Stimulated activated CD4-positive, alpha-beta T cell treated with anti-CD3 and anti-CD28 coated beads, Interleukin-4, amount 100 ng/mL, for 48 hours (primary cell): ENCODE measurements around the gene OAS2.
A peak's percentile ranks its signal among the peaks of the same experiment; 100 is the strongest.

Source experiments
- DNase-seq, 2 donors: peaks; one replicate each; pipeline ENCODE4 v3.0.0-alpha.2; 2020; ENCODE audit warnings: low read depth in 2 of 2

OAS2 gene, protein sequence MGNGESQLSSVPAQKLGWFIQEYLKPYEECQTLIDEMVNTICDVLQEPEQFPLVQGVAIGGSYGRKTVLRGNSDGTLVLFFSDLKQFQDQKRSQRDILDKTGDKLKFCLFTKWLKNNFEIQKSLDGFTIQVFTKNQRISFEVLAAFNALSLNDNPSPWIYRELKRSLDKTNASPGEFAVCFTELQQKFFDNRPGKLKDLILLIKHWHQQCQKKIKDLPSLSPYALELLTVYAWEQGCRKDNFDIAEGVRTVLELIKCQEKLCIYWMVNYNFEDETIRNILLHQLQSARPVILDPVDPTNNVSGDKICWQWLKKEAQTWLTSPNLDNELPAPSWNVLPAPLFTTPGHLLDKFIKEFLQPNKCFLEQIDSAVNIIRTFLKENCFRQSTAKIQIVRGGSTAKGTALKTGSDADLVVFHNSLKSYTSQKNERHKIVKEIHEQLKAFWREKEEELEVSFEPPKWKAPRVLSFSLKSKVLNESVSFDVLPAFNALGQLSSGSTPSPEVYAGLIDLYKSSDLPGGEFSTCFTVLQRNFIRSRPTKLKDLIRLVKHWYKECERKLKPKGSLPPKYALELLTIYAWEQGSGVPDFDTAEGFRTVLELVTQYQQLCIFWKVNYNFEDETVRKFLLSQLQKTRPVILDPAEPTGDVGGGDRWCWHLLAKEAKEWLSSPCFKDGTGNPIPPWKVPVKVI

DNA sequence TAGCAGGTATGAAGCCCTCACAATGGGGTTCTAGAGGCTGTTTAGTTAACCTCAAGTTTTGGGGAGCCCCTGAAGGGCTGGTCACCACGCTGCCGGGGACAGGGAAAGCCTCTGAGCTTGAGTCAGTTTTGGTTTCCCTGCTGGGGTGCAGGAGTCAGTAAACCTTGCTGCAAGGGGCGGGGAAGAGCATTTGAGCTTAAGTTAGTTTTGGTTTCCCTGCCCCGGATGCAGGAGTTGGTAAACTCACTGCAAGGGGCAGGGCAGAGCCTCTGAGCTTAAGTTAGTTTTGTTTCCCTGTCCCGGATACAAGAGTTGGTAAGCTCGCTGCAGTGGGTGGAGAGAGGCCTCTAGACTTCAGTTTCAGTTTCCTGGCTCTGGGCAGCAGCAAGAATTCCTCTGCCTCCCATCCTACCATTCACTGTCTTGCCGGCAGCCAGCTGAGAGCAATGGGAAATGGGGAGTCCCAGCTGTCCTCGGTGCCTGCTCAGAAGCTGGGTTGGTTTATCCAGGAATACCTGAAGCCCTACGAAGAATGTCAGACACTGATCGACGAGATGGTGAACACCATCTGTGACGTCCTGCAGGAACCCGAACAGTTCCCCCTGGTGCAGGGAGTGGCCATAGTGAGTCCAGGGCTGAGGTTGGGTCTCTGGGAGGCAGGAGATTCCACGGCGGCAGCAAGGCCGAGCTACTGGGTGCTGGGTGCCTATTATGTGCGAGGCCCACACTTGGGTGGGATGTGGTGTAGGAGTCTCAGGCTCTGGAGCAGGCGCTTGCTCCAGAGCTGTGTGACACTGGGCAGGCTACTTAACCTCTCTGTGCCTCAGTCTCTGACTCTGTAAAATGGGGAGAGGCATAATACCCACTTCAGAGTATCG lies at the start of gene OAS2:
OAS2 (plus strand) TSS at position 357 of the 878 bp plus-strand sequence; CDS start at position 447, 90 bp downstream.
- peak; percentile 59 to 75 for DNase-seq

DNA sequence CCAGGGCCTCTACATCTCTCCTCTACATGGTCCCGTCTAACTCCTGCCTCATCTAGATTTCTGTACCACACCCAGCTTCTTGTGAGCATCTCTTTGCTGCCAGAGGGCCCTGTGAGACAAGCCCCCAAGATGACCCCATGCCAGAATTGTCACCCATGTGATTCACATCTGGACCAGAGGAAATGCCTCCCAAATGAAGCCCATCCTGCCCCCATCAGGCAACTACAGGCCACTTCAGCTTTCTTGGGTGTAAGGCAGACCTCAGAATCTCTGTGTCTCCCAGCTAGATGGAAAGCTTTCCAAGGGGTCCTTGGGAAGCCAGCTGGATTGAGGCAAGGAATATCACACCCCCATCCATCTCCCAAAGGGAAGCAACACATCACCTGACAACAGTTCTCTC lies 49.3 kb upstream of the OAS2 start:
- DNase-seq = no peak

GRCh38 chr12:112929715-112930114 lies 48.6 kb upstream of the OAS2 start:
- no peak for DNase-seq

DNA sequence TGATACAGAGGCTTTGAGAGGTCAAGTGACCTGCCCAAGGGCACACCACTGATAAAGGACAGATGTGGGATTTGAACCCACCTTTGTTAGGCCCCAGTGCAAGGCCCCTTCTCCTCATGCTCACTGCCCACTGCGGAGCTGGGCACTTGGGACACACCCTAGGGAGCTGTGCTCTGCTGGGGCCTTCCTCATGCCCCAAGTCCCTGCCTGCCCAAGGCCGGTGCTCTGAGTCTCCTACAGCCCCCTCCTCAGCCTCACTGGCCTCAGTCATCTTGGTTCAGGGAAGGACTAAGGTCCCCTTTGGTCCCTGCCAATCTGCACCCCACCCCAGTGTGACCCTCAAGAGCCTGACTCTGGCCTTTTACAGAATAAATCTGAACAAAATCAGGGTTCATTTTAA lies 48.0 kb upstream of the OAS2 start:
- DNase-seq = no peak

- no peak for DNase-seq
These were observed 45.7 kb upstream of the OAS2 start for GRCh38 chr12:112932485-112933128.

DNA sequence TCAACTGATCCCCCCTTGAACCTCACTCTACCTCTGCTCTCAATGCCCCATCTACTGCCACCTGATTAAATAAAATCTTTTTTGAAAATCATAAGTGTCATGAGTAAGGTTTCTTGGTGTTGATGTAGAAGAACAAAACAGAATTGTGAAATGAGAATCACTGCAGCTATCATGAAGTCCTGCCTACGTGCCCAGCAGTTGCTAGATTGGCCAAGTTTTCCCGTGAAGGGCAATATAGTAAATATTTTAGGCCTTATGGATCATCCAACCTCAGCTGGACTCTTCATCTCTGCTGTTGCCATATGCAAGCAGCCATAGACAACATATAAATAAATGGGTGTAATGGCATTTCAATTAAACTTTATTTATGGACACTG lies 45.2 kb upstream of the OAS2 start:
- no peak for DNase-seq

DNA sequence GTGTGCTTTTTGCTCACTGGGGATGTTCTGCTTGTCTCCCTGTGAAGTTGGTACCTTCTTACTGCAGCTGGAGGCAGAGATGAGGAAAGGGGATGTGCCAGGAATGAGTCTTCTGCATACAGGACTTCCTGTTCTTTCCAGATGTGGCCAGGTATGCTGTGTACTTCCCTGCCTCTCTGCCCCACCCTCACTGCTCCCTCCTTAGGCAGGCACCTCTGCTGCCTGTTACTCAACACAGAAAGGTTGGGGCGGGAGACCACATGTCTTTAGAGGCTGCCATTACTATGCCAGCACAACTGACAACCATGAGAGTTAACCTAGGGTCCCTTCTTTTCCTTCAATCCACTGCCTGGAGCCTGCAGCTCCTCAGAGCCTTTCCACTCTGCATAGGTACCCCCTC lies 42.1 kb upstream of the OAS2 start:
- no peak for DNase-seq

- DNase-seq = no peak
These were observed 41.4 kb upstream of the OAS2 start for GRCh38 chr12:112936927-112937326.

GRCh38 chr12:112937741-112938719 lies 40.3 kb upstream of the OAS2 start, which contains the start of gene OAS3:
Gene OAS3, plus strand, starts transcription at chr12:112938474. Its CDS starts 57 bp downstream, at chr12:112938531.
- peak; percentile 35 to 54 for DNase-seq

GRCh38 chr12:112938751-112939150 lies 39.6 kb upstream of the OAS2 start:
- DNase-seq = no peak

DNA sequence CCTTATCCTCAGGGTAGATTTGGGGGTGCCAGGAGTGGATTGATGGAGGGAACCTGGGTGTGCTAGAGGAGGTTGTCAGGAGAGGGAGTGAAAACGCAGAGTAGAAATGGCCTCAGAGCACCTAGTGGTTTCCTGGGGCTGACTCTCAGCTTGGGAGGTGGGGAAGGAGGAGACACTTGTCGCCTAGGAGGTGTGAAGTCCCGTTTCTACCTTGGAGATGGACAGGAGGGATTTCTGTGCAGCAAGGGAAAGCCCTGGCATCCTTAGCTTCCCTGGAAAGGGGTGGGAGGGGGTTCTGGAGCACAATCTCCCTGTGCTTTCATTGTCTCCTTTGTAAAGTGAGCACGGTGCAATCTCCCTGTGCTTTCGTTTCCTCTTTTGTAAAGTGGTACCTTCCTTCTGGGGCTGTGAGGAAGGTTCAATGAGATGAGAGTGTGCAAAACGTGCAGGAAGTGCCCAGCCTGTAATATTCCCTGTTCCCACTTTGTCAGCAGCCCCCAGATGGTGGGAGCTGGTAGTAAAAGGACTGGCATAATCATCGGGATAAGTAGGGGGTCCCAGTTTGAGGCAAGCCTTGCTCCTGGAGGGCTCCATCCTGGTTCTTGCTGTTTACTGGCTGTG lies 38.4 kb upstream of the OAS2 start:
- DNase-seq = no peak

- DNase-seq = no peak
These were observed 36.6 kb upstream of the OAS2 start for GRCh38 chr12:112941528-112942335.

GRCh38 chr12:112942572-112942971 lies 35.7 kb upstream of the OAS2 start:
- DNase-seq = no peak

DNA sequence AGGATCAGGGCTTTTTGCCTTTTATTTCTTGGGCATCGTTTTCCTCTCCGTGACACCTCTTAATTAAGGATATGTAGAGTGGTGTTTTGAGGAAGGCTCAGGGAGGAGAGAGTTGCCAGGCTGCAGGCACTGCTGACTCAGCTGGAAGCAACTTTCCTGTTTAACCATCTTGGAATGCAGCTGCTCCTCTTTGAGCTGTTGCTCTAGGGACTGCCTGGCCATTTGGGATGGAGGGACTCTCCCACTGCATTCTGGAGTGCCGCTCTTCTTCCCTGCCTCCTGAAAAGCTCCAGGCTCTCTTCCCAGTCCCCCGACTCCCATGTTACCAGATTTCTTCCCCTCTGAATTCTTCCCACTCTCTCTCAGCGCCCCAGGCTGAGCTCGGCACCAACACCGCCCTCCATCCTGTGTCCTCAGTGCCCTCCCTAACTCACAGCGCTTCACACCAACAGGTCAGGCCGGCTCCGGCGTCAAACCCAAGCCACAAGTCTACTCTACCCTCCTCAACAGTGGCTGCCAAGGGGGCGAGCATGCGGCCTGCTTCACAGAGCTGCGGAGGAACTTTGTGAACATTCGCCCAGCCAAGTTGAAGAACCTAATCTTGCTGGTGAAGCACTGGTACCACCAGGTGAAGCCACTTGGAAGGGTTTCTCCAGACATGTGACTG lies 34.2 kb upstream of the OAS2 start:
- DNase-seq = no peak

DNA sequence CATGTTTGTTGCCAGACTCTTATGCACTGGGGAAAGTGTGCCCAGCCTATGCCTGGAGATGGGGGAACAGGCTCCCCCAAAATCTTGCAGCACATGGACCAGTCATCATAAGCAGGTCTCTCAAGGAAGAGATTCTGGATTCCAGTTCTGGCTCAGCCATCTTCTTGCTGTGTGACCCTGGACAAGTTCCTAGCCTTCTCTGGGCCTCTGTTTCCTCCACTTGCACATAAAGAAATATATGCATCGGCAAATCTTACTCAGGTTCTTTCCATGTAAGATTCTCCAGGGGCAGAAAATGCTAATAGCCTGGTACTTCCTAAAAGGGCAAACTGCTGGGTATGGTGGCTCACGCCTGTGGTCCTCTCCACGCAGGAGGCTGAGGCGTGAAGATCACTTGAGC lies 32.8 kb upstream of the OAS2 start:
- no peak for DNase-seq

- no peak for DNase-seq
These were observed 31.9 kb upstream of the OAS2 start for GRCh38 chr12:112946236-112947000.

- DNase-seq = no peak
These were observed 31.0 kb upstream of the OAS2 start for GRCh38 chr12:112947314-112947713.

DNA sequence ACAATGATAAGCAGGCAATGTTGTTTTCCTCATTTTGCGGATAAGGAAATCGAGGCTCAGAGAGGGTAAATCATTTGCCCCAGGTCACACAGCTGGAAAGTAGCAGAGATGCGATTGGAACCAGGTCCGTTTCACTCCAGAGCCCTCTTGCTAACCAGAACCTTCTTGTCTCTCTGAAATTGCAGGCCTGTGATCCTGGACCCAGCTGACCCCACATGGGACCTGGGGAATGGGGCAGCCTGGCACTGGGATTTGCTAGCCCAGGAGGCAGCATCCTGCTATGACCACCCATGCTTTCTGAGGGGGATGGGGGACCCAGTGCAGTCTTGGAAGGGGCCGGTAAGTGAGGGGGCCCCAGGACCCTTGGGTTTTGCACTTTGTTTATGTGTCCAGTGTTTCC lies 30.6 kb upstream of the OAS2 start:
- no peak for DNase-seq
